HG03108 (cell line): Measurements from ENCODE around the gene TLE6.
"Not testable (repeated sequence)": the region's sequence is repeated elsewhere in the genome, so short reads cannot be mapped to it uniquely, and the experiment has no call there.

Source experiments
- ATAC-seq: cut with Tn5 transposase; IDR thresholded peaks from one replicate; pipeline ENCODE4 v1.9.1; 2021; ENCODE audit warnings: moderate library complexity; ENCODE audit not compliant: unreplicated experiment

TLE6 gene

GRCh38 chr19:2977001-2977745, at the start of gene TLE6:
TSS of gene TLE6 (plus strand) at chr19:2977564. CDS start at chr19:2978234, 670 bp downstream.
- ATAC-seq: peak; percentile 93

- ATAC-seq: no peak
Observed at GRCh38 chr19:2933490-2933910, 43.9 kb upstream of the TLE6 start.

GRCh38 chr19:2935863-2936262, 41.5 kb upstream of the TLE6 start:
- not testable (repeated sequence) for ATAC-seq

- ATAC-seq: no peak
Observed at GRCh38 chr19:2942928-2943640, 34.3 kb upstream of the TLE6 start.

- ATAC-seq: no peak
Observed at GRCh38 chr19:2944403-2944774, 33.0 kb upstream of the TLE6 start.

GRCh38 chr19:2944775-2945574, 32.4 kb upstream of the TLE6 start, which contains the start of gene ZNF77:
TSS of gene ZNF77 (minus strand) at chr19:2944971. CDS start at chr19:2944840, 131 bp downstream.
- peak; percentile 93 for ATAC-seq

- ATAC-seq: no peak
Observed at GRCh38 chr19:2945575-2946184, 31.7 kb upstream of the TLE6 start.

GRCh38 chr19:2949939-2950285, 27.5 kb upstream of the TLE6 start:
- no peak for ATAC-seq

- ATAC-seq: peak; percentile 89
Observed at GRCh38 chr19:2950286-2951124, 26.9 kb upstream of the TLE6 start.

- ATAC-seq: no peak
Observed at GRCh38 chr19:2952953-2953481, 24.3 kb upstream of the TLE6 start.

GRCh38 chr19:2957160-2957559, 20.2 kb upstream of the TLE6 start:
- ATAC-seq: no peak

- no peak for ATAC-seq
Observed at GRCh38 chr19:2960120-2960519, 17.2 kb upstream of the TLE6 start.

- ATAC-seq: no peak
Observed at GRCh38 chr19:2962018-2962670, 15.2 kb upstream of the TLE6 start.

- ATAC-seq: no peak
Observed at GRCh38 chr19:2963122-2963521, 14.2 kb upstream of the TLE6 start.

- ATAC-seq: not testable (repeated sequence)
Observed at GRCh38 chr19:2963631-2964030, 13.7 kb upstream of the TLE6 start.

- no peak for ATAC-seq
Observed at GRCh38 chr19:2964874-2965273, 12.5 kb upstream of the TLE6 start.

GRCh38 chr19:2967972-2968371, 9.4 kb upstream of the TLE6 start:
- ATAC-seq: no peak

GRCh38 chr19:2969104-2969504, 8.3 kb upstream of the TLE6 start:
- no peak for ATAC-seq

- ATAC-seq: no peak
Observed at GRCh38 chr19:2970201-2970835, 7.0 kb upstream of the TLE6 start.
